ENCODE measurements around the gene IGF2BP2.

IGF2BP2 gene

DNA sequence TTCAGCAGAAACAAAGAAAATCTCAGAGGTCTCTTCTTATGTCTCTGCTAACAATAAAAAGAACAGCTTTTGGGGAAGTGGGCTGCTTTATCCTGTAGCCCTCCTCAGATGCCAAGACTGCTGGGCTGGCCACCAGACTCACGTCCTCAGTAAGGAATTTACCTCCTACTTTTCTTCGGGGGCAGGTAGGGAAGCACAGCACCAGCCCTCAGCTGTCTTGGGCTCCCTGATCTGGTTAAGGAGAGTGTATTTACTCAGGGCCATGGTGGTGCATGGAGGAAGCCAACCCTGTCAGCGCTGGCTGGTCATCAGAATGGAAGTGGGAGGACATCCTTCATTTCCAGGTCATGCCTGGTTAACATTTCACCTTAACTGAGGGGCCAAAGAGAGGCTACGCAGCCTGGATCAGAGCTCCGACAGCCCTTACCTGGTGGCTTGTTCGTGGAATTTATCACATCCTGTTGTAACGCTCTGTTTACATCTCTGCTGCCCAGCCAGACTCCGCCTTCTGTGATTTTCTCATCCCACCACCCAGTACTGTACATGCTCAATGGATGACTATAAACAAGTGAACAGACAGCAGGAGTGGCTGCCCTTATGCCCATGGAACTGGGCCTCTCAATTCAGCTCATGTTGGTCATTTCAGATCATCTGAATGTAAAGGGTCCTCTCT lies 108.3 kb downstream of the IGF2BP2 start:
- TF ChIP-seq, protein P1, sequence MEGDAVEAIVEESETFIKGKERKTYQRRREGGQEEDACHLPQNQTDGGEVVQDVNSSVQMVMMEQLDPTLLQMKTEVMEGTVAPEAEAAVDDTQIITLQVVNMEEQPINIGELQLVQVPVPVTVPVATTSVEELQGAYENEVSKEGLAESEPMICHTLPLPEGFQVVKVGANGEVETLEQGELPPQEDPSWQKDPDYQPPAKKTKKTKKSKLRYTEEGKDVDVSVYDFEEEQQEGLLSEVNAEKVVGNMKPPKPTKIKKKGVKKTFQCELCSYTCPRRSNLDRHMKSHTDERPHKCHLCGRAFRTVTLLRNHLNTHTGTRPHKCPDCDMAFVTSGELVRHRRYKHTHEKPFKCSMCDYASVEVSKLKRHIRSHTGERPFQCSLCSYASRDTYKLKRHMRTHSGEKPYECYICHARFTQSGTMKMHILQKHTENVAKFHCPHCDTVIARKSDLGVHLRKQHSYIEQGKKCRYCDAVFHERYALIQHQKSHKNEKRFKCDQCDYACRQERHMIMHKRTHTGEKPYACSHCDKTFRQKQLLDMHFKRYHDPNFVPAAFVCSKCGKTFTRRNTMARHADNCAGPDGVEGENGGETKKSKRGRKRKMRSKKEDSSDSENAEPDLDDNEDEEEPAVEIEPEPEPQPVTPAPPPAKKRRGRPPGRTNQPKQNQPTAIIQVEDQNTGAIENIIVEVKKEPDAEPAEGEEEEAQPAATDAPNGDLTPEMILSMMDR (IDR thresholded peaks at IDR 0.05; ENCODE audit: extremely low read depth, missing control alignments) = no peak
- no peak for DNase-seq (ENCODE audit: low spot score)

GRCh38 chr3:185715091-185715490 lies 109.8 kb downstream of the IGF2BP2 start:
- no peak for DNase-seq (ENCODE audit: low spot score)
- TF ChIP-seq, protein P1 (IDR thresholded peaks at IDR 0.05; ENCODE audit: extremely low read depth, missing control alignments) = no peak

DNA sequence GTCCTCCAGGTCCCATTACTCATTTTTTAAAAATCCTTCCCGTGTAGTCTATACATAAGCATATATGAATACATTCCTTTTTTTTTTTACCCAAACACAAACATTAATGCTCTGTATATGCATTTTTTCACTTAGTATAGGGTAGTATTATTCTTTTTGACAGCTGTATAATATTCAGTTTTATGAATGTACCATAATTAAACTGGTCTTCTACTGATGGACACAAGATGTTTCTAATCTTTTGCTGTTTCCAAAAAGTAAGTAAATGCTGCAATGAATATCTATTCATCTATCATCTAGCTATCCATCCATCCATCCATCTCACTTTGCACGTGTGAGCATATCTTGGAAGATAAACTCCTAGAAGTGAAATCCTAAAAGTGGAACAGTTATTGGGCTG lies 110.8 kb downstream of the IGF2BP2 start:
- no peak for DNase-seq (ENCODE audit: low spot score)
- TF ChIP-seq, protein P1 (IDR thresholded peaks at IDR 0.05; ENCODE audit: extremely low read depth, missing control alignments) = no peak

DNA sequence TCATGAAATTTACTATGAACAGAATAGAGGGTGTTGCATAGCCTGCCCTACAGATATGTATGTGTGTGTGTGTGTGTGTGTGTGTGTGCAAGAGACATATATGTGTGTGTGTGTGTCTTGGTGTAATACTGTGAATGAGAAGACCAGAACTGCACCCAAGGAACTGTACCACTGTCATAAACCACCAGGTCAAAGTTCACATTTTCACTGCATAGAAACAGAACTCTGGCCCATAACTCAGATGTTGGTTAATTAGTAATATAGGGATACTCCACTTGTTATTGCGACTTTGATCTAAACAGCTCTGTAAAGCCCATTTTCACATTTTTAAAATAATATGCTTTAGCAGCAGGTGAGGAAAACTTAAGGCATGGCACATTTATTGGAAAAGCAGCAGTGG lies 111.8 kb downstream of the IGF2BP2 start:
- DNase-seq (ENCODE audit: low spot score) = no peak

DNA sequence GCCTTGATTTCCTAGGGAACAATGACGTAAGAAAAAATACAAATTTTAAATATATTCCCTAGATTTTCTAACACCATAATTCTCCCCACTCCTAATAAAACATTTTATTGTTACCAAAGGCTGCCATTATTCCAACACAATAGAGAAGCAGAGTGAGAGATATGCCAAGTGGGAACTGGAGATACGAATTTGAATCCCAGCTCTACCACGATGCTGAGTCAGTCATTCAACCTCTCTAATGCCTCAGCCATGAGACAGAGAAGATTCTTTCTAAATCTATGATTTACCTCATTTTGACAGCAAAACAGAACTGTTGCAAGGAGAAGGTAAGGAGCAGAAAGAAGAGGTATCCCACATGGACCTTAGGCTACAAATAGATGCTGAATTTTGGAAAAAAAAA lies 112.5 kb downstream of the IGF2BP2 start:
- TF ChIP-seq, protein P1 (IDR thresholded peaks at IDR 0.05; ENCODE audit: extremely low read depth, missing control alignments) = no peak
- DNase-seq (ENCODE audit: low spot score) = no peak

More for the DNA sequence above, 111.8 kb downstream of the IGF2BP2 start:
- TF ChIP-seq, protein P1 (IDR thresholded peaks at IDR 0.05; ENCODE audit: extremely low read depth, missing control alignments) = no peak

DNA sequence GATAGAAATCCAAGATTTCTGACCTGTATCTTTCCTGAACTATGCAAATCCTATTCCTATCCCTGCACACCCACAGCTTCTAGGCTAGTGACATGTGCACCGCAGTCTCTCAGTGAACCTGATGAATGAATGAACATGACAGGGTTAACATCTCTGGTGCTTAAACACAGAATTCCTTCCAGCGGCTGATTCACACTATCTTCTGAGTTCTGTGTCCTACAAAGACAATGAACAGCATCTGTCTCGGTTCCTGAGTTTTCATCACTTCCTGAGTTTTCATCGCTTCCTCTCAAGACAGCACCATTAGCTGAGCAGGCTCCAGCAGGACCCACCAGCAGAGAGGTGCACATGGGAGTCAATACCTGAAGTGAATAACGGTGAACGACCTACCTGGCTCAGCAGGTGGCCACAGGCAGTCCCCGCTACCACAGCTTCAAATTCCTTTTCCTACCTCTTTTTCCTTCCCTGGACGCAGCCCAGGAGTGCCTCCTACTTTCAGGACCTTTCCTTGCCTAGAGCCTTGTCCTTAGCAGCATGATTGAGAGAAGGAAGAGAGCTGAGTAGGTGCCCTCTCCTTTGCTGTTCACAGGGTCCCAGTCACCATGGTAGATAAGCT lies 113.5 kb downstream of the IGF2BP2 start:
- TF ChIP-seq, protein P1 (IDR thresholded peaks at IDR 0.05; ENCODE audit: extremely low read depth, missing control alignments) = no peak
- DNase-seq (ENCODE audit: low spot score) = no peak

- DNase-seq (ENCODE audit: low spot score) = no peak
- TF ChIP-seq, protein P1 (IDR thresholded peaks at IDR 0.05; ENCODE audit: extremely low read depth, missing control alignments) = no peak
These were observed 115.4 kb downstream of the IGF2BP2 start for GRCh38 chr3:185709251-185709955.

Measured in GM20000 (cell line).